Spleen (tissue), 11 donors: Measurements from ENCODE around the gene SLC28A2. TPM values are rescaled to one million over a fixed set of nuclear protein-coding genes. Genes with fewer than 3 reads are reported as not detected.
A peak's percentile ranks its signal among the peaks of the same experiment; 100 is the strongest.

Experiments
- DNase-seq: peaks from one replicate; pipeline ENCODE4 v3.0.0-alpha.2; 2020
- H3K27ac ChIP-seq, 8 donors: fragments of 200-600 bp; sonication (generic) in 7 of 8; 1 replicate in 4 of 8; 2 replicates in 4 of 8; pipeline versions ENCODE4 v1.5.0 to v1.8.0; 2016 to 2021; ENCODE audit warnings: inconsistent platforms in 4 of 8, mild to moderate bottlenecking in 4 of 8, moderate library complexity in 1 of 8
- H3K27me3 ChIP-seq, 7 donors: fragments of 200-600 bp; sonication (generic) in 6 of 7; replicated peaks in 1 of 7; 1 replicate in 4 of 7; 2 replicates in 3 of 7; pipeline versions ENCODE4 v1.5.0 to v1.8.0; 2016 to 2021; ENCODE audit warnings: inconsistent platforms in 3 of 7, mild to moderate bottlenecking in 1 of 7
- H3K36me3 ChIP-seq, 6 donors: fragments of 200-600 bp; sonication (generic) in 5 of 6; 1 replicate in 4 of 6; 2 replicates in 2 of 6; pipeline versions ENCODE4 v1.5.0 to v1.8.0; 2016 to 2021; ENCODE audit warnings: inconsistent platforms in 2 of 6
- H3K4me1 ChIP-seq, 6 donors: fragments of 200-600 bp; sonication (generic) in 5 of 6; 1 replicate in 3 of 6; 2 replicates in 3 of 6; pipeline versions ENCODE4 v1.5.0 to v1.8.0; 2016 to 2021; ENCODE audit warnings: inconsistent platforms in 3 of 6
- H3K4me3 ChIP-seq, 8 donors: fragments of 200-600 bp; sonication (generic) in 7 of 8; 1 replicate in 4 of 8; 2 replicates in 4 of 8; pipeline versions ENCODE4 v1.5.0 to v1.8.0; 2016 to 2021; ENCODE audit warnings: inconsistent platforms in 4 of 8, mild to moderate bottlenecking in 4 of 8, moderate library complexity in 2 of 8
- H3K9me3 ChIP-seq, 8 donors: fragments of 200-600 bp; sonication (generic) in 7 of 8; 1 replicate in 4 of 8; 2 replicates in 4 of 8; pipeline versions ENCODE4 v1.5.0 to v1.8.0; 2016 to 2021; ENCODE audit warnings: inconsistent platforms in 4 of 8
- POLR2A ChIP-seq, 3 donors: fragments of 450-650 bp; IDR thresholded peaks; one replicate each; pipeline ENCODE4 v1.5.1; 2017; ENCODE audit warnings: antibody characterized with exemption in 3 of 3, mild to moderate bottlenecking in 1 of 3
- POLR2AphosphoS5 ChIP-seq, 3 donors: sonication (generic); formaldehyde crosslinking; IDR thresholded peaks; one replicate each; pipeline ENCODE4 v1.5.1; 2017; ENCODE audit warnings: antibody characterized with exemption in 3 of 3
- WGBS, 5 donors: extraction: QIAGEN DNeasy Blood & Tissue Kit in 3 of 5; methylation state at CpG; one replicate each; pipeline versions ENCODE4 v1.1.5 to v1.1.7; 2013 to 2018; 5-methylcytosine and 5-hydroxymethylcytosine counted together
- intact Hi-C: fragments of 100-400 bp; cut with DNase I; formaldehyde crosslinking; loops from one replicate; pipeline ENCODE4 v1.15.0; 2023; ENCODE audit warnings: low total_unique reads
- polyA plus RNA-seq, 3 donors: library from polyadenylated mRNA; stranded (reverse); fragments of 200-250 nt; gene quantifications; one replicate each; pipeline ENCODE4 v1.2.1, GENCODE V29; 2013
- total RNA-seq, 7 donors: library from RNA; depleted of rRNA in 3 of 7; stranded (reverse); fragments of >200 nt in 3 of 7; fragmentation: NEBNext Ultra II Directional in 4 of 7; extraction: Animal tissue kit (Norgen Biotek cat#: 25700) in 4 of 7; gene quantifications; one replicate each; pipeline versions ENCODE4 v1.1.0 to v1.2.1, GENCODE V29; 2016 to 2021
- TF ChIP-seq, protein P1 (sequence below), 11 experiments: fragments of 200-600 bp in 7 of 11; fragments of 450-650 bp in 4 of 11; sonication (generic) in 4 of 11; IDR thresholded peaks in 8 of 11; conservative IDR thresholded peaks in 3 of 11; 1 replicate in 7 of 11; 2 replicates in 4 of 11; pipeline versions ENCODE4 v1.4.0 to v1.8.0; 2016 to 2021; ENCODE audit warnings: antibody characterized with exemption in 11 of 11, inconsistent platforms in 4 of 11, mild to moderate bottlenecking in 1 of 11
- donor health status: healthy with polysubstance abuse.
- donor health status: DM: no; HTN: no; CAD: no; lungs with moderate emphysema.
- donor health status: DM: no; HTN: no; CAD: no.
- donor health status: Bipolar disorder and iron deficiency.
- donor health status: healthy.
- donor health status: DM: no; HTN: no; CAD: no.
- donor health status: DM: yes; HTN: yes; CAD: no.

The SLC28A2 gene
- total and polyA plus RNA-seq, 10 donors, result not detected

DNA sequence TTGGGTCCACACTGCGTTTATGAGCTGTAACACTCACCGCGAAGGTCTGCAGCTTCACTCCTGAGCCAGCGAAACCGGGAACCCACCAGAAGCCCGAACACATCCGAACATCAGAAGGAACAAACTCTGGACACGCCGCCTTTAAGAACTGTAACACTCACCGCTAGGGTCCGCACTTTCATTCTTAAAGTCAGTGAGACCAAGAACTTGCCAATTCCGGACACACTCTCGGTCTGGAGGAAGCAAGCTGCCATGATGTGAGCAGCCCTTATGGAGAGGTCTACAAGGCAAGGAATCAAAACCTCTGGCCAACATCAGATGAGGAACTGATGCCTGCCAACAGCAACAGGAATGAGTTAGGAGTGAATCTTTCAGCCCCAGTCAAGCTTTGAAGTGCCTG is 62.9 kb downstream of the SLC28A2 start:
- H3K27me3 ChIP-seq, result peaks cover 0 to 7% (median 0%) of the 10 kb centered on the region in 7 donors
- H3K9me3 ChIP-seq, result no peaks in the 10 kb centered on the region
- H3K27ac ChIP-seq, result no peak overlapping the region
- 76 to 92% (median 78%) methylated on average over 13 of the region's 13 CpGs for WGBS, 5 donors
- TF ChIP-seq POLR2A (IDR thresholded peaks at IDR 0.05) (no peak), POLR2AphosphoS5 (IDR thresholded peaks at IDR 0.05) (no peak)
- TF ChIP-seq, protein P1, sequence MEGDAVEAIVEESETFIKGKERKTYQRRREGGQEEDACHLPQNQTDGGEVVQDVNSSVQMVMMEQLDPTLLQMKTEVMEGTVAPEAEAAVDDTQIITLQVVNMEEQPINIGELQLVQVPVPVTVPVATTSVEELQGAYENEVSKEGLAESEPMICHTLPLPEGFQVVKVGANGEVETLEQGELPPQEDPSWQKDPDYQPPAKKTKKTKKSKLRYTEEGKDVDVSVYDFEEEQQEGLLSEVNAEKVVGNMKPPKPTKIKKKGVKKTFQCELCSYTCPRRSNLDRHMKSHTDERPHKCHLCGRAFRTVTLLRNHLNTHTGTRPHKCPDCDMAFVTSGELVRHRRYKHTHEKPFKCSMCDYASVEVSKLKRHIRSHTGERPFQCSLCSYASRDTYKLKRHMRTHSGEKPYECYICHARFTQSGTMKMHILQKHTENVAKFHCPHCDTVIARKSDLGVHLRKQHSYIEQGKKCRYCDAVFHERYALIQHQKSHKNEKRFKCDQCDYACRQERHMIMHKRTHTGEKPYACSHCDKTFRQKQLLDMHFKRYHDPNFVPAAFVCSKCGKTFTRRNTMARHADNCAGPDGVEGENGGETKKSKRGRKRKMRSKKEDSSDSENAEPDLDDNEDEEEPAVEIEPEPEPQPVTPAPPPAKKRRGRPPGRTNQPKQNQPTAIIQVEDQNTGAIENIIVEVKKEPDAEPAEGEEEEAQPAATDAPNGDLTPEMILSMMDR (IDR thresholded peaks at IDR 0.05 in 8 of 11, conservative IDR thresholded peaks at IDR 0.05 in 3 of 11), result peak in 2 of 11 experiments; percentile 6 to 13
- DNase-seq, result no peak
- no peaks in the 10 kb centered on the region for H3K36me3 ChIP-seq
- H3K4me1 ChIP-seq, result no peaks in the 10 kb centered on the region
- intact Hi-C loops, result no loop called here
- no peak overlapping the region for H3K4me3 ChIP-seq

DNA sequence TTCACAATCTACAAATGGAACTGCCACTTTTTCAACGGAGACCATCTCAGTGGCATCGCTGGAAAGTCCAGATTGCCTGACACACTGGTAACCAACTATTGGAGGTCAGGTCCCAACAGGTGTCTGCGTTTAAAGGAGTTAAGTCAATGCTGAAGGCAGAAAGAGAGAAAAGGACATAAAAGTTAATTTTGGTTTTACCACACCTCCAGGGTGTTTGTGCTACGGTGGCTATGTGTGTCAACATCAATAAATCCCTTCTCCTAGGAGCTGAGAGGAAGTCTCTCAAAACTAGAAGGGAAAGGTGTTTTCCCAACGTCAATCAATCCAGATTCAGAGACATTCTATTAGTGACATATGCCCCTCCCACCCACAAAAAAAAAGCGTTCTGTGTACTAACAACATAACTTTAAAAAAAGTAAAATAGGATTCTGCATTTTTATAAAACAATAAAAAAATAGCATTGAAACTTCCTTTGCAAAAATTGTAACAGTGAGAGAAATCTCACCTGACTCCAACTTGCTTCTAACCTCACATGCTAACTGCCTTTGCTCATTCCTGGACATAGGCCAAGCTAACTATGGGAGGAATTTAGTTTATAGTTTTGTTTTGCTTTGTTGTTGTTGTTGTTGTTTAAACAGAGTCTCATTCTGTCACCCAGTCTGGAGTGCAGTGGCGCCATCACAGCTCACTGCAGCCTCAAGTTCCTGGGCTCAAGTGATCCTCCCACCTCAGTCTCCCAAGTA is 67.6 kb downstream of the SLC28A2 start:
- Histone ChIP-seq H3K27ac (no peak overlapping the region), H3K27me3 (no peaks in the 10 kb centered on the region), H3K36me3 (no peaks in the 10 kb centered on the region), H3K4me1 (no peaks in the 10 kb centered on the region), H3K4me3 (no peak overlapping the region), H3K9me3 (no peaks in the 10 kb centered on the region)
- no peak for DNase-seq
- WGBS, 5 donors, result 74 to 89% (median 77%) methylated on average over 7 of the region's 7 CpGs
- no peak for TF ChIP-seq POLR2AphosphoS5 (IDR thresholded peaks at IDR 0.05)
- no peak for TF ChIP-seq POLR2A (IDR thresholded peaks at IDR 0.05)
- TF ChIP-seq, protein P1 (IDR thresholded peaks at IDR 0.05 in 8 of 11, conservative IDR thresholded peaks at IDR 0.05 in 3 of 11), result no peak
- intact Hi-C loops, result no loop called here

DNA sequence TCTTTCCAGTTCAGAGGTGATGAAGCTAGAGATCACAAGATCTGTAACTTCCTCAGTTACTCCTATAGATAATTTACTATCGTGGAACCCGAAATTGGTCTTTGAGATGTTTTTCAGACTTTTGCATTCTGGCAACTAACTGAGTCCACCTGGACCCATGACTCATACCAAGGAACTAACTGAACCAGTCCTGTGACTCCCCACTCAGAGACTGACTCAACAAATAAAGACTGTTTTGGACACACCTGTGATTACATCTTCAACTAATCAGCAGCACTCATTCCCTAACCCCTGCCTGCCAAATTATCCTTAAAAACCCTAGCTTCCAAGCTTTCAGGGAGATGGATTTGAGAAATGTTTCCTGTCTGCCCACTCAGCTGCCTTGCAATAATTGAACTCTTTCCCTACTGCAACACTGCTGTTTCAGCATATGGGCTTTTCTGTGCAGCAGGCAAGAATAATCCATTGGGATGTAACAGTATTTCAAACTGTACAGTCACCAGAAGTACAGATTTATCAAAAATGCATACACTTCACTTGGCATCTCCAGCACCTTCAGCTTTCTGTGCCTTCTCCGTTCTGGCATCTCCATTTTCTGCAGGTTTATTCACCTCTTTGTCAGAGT is 68.7 kb downstream of the SLC28A2 start:
- Histone ChIP-seq H3K36me3 (no peaks in the 10 kb centered on the region), H3K9me3 (no peaks in the 10 kb centered on the region), H3K27me3 (peaks cover 0 to 3% (median 0%) of the 10 kb centered on the region in 7 donors), H3K4me1 (no peaks in the 10 kb centered on the region), H3K4me3 (no peak overlapping the region), H3K27ac (no peak overlapping the region)
- intact Hi-C loops, result no loop called here
- TF ChIP-seq, protein P1 (IDR thresholded peaks at IDR 0.05 in 8 of 11, conservative IDR thresholded peaks at IDR 0.05 in 3 of 11), result no peak
- no peak for TF ChIP-seq POLR2AphosphoS5 (IDR thresholded peaks at IDR 0.05)
- TF ChIP-seq POLR2A (IDR thresholded peaks at IDR 0.05), result no peak
- DNase-seq, result no peak
- 68 to 90% (median 82%) methylated on average over 3 of the region's 3 CpGs for WGBS, 5 donors

DNA sequence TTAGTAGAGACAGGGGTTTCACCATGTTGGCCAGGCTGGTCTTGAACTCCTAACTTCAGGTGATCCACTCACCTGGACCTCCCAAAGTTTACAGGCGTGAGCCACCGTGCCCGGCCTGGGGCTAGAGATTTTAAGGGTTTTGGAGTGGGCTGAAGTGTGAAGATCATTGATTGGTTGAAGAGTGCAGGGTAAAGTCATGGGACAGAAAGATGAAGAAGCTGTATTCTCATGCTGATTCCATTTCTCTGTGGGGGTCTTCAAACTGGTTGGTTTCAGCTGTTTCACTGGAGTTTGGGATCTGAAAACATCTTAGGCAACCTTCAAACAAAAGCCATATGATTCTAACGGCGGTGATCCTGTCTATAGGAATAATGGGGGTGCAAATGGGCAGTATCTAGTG is 74.2 kb downstream of the SLC28A2 start:
- peaks cover 0 to 24% (median 0%) of the 10 kb centered on the region in 7 donors for H3K27me3 ChIP-seq
- 76 to 85% (median 79%) methylated on average over 5 of the region's 5 CpGs for WGBS, 5 donors

More for the DNA sequence above, 74.2 kb downstream of the SLC28A2 start:
- H3K36me3 ChIP-seq, result no peaks in the 10 kb centered on the region
- H3K4me3 ChIP-seq, result no peak overlapping the region
- H3K4me1 ChIP-seq, result no peaks in the 10 kb centered on the region
- no peaks in the 10 kb centered on the region for H3K9me3 ChIP-seq
- no peak for DNase-seq
- intact Hi-C loops, result no loop called here
- no peak overlapping the region for H3K27ac ChIP-seq
- TF ChIP-seq POLR2AphosphoS5 (IDR thresholded peaks at IDR 0.05) (no peak), POLR2A (IDR thresholded peaks at IDR 0.05) (no peak)
- TF ChIP-seq, protein P1 (IDR thresholded peaks at IDR 0.05 in 8 of 11, conservative IDR thresholded peaks at IDR 0.05 in 3 of 11), result no peak
